ENCODE data around the gene CD24. TPM values are rescaled to one million over a fixed set of nuclear protein-coding genes. Genes with fewer than 3 reads are reported as not detected.

CD24 gene
- total and polyA plus RNA-seq, 7 donors, result 0.26 to 1.5 (median 0.69) TPM

GRCh38 chr6:106964954-106965353, 9.6 kb downstream of the CD24 start:
- Histone ChIP-seq H3K27me3 (ENCODE audit: insufficient read depth in 3 of 3, low read length in 2 of 3) (peaks cover 0 to 4% (median 0%) of the 10 kb centered on the region in 3 donors), H3K9me3 (no peaks in the 10 kb centered on the region), H3K4me1 (no peaks in the 10 kb centered on the region), H3K4me3 (no peak overlapping the region), H3K36me3 (ENCODE audit: insufficient read depth in 1 of 2, low read depth in 1 of 2) (no peaks in the 10 kb centered on the region), H3K27ac (no peak overlapping the region)
- no peak for DNase-seq
- no peak for ATAC-seq
- intact Hi-C loops (cut with DNase I), result no loop called here
- TF ChIP-seq, protein P1, sequence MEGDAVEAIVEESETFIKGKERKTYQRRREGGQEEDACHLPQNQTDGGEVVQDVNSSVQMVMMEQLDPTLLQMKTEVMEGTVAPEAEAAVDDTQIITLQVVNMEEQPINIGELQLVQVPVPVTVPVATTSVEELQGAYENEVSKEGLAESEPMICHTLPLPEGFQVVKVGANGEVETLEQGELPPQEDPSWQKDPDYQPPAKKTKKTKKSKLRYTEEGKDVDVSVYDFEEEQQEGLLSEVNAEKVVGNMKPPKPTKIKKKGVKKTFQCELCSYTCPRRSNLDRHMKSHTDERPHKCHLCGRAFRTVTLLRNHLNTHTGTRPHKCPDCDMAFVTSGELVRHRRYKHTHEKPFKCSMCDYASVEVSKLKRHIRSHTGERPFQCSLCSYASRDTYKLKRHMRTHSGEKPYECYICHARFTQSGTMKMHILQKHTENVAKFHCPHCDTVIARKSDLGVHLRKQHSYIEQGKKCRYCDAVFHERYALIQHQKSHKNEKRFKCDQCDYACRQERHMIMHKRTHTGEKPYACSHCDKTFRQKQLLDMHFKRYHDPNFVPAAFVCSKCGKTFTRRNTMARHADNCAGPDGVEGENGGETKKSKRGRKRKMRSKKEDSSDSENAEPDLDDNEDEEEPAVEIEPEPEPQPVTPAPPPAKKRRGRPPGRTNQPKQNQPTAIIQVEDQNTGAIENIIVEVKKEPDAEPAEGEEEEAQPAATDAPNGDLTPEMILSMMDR (IDR thresholded peaks at IDR 0.05), result no peak
- 86 to 93% (median 92%) methylated on average over 1 of the region's 1 CpG for WGBS, 3 donors

DNA sequence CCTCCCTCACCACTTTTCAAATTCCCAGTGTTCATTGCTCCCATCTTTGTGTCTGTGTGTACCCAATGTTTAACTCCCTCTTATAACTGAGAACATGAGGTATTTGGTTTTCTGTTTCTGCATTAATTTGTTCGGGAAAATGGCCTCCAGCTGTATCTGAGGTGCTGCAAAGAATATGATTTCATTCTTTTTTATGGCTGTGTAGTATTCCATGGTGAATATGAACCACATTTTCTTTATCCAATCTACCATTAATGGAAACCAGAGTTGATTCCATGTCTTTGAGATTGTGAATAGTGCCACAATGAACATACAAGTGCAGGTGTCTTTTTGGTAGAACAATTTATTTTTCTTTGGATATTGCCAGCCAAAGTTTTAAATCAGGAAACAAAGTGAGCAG, 10.4 kb downstream of the CD24 start:
- Histone ChIP-seq H3K27me3 (ENCODE audit: insufficient read depth in 3 of 3, low read length in 2 of 3) (peaks cover 0 to 4% (median 0%) of the 10 kb centered on the region in 3 donors), H3K36me3 (ENCODE audit: insufficient read depth in 1 of 2, low read depth in 1 of 2) (no peaks in the 10 kb centered on the region), H3K9me3 (no peaks in the 10 kb centered on the region), H3K4me1 (no peaks in the 10 kb centered on the region), H3K27ac (no peak overlapping the region), H3K4me3 (no peak overlapping the region)
- DNase-seq, result no peak
- TF ChIP-seq, protein P1 (IDR thresholded peaks at IDR 0.05), result no peak
- 64 to 69% (median 64%) methylated on average over 1 of the region's 1 CpG for WGBS, 3 donors
- no peak for ATAC-seq
- intact Hi-C loops (cut with DNase I), result no loop called here

DNA sequence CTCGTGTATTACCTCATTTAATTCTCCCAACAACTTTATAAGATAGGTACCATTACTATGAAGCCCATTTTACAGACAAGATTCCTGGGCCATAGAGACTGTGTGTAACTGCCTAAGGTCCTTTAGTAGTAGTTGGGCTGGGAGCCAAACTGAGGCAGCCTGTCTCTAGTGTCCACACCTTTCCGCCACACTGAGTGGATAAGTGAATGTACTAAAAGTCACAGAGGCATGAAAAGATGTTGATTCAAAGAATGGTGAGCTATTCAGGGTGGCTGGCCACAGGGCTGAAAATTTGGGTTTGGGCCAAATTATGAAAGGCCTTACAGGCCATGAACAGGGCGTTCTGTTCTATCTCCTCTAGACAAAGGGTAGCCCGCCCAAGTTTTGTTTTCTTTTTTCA, 11.0 kb downstream of the CD24 start:
- ATAC-seq, result no peak
- no peak for DNase-seq
- H3K4me1 ChIP-seq, result no peaks in the 10 kb centered on the region
- intact Hi-C loops (cut with DNase I), result no loop called here
- peaks cover 0 to 4% (median 0%) of the 10 kb centered on the region in 3 donors for H3K27me3 ChIP-seq (ENCODE audit: insufficient read depth in 3 of 3, low read length in 2 of 3)
- H3K9me3 ChIP-seq, result no peaks in the 10 kb centered on the region
- no peak overlapping the region for H3K4me3 ChIP-seq
- H3K27ac ChIP-seq, result no peak overlapping the region
- no peaks in the 10 kb centered on the region for H3K36me3 ChIP-seq (ENCODE audit: insufficient read depth in 1 of 2, low read depth in 1 of 2)
- 82 to 87% (median 86%) methylated on average over 4 of the region's 4 CpGs for WGBS, 3 donors
- TF ChIP-seq, protein P1 (IDR thresholded peaks at IDR 0.05), result no peak

DNA sequence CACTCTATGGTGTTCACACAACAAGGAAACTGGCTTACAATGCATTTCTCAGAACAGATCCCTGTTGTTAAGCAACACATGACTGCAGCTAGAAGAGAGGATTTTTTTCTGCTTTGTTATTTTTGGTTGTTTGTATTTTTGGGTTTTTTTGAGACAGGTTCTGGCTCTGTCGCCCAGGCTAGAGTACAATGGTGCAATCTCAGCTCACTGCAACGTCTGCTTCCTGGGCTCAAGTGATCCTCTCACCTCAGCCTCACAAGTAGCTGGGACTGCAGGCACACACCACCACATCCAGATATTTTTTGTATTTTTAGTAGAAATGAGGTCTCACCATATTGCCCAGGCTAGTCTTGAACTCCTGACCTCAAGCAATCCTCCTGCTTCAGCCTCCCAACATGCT, 12.7 kb downstream of the CD24 start:
- Histone ChIP-seq H3K27ac (no peak overlapping the region), H3K9me3 (no peaks in the 10 kb centered on the region), H3K4me1 (no peaks in the 10 kb centered on the region), H3K27me3 (ENCODE audit: insufficient read depth in 3 of 3, low read length in 2 of 3) (peaks cover 0 to 4% (median 0%) of the 10 kb centered on the region in 3 donors), H3K36me3 (ENCODE audit: insufficient read depth in 1 of 2, low read depth in 1 of 2) (no peaks in the 10 kb centered on the region), H3K4me3 (no peak overlapping the region)
- no peak for ATAC-seq
- TF ChIP-seq, protein P1 (IDR thresholded peaks at IDR 0.05), result no peak
- 61 to 71% (median 71%) methylated on average over 2 of the region's 2 CpGs for WGBS, 3 donors
- no peak for DNase-seq
- intact Hi-C loops (cut with DNase I), result no loop called here

- intact Hi-C loops (cut with DNase I), result no loop called here
- TF ChIP-seq, protein P1 (IDR thresholded peaks at IDR 0.05), result no peak
- ATAC-seq, result no peak
- Histone ChIP-seq H3K27me3 (ENCODE audit: insufficient read depth in 3 of 3, low read length in 2 of 3) (no peaks in the 10 kb centered on the region), H3K4me1 (no peaks in the 10 kb centered on the region), H3K9me3 (no peaks in the 10 kb centered on the region), H3K4me3 (no peak overlapping the region), H3K27ac (no peak overlapping the region), H3K36me3 (ENCODE audit: insufficient read depth in 1 of 2, low read depth in 1 of 2) (no peaks in the 10 kb centered on the region)
- WGBS, 3 donors, result 64 to 74% (median 72%) methylated on average over 3 of the region's 3 CpGs
- no peak for DNase-seq
These were observed 13.4 kb downstream of the CD24 start for GRCh38 chr6:106961136-106961535.

Data from psoas muscle (tissue), 8 donors.